ENCODE results near the gene EP300.
"Not testable (repeated sequence)": the region's sequence is repeated elsewhere in the genome, so short reads cannot be mapped to it uniquely, and the experiment has no call there.

Gene EP300

DNA sequence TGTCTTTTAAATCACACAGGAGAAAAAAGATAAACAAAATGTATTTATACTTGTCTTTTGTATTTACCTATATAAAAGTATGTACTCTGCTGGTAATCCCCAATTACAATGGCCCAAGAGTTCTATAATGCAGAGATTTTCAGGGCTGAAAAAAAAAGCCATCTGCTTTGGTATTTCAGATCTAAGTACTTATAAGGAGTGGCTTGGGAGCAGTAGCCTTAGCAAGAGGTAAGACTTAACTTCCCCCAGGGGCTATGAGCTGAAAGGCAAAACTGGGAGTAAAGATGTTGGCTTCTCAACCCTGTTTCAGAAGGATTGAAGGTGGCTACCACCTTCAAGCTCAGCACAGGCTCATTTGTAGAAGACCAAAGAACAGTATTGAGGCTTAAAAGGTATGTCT lies 35.3 kb upstream of the EP300 start:
- H3K27ac ChIP-seq (ENCODE audit: low read depth, low read length), result no peak overlapping the region
- H3K27me3 ChIP-seq (ENCODE audit: control insufficient read depth in 1 of 2, insufficient read depth in 2 of 2, low read length in 2 of 2), result no peaks in the 10 kb centered on the region
- H3K36me3 ChIP-seq (ENCODE audit: control insufficient read depth in 1 of 2, insufficient read depth in 2 of 2, low read length in 2 of 2), result no peaks in the 10 kb centered on the region

DNA sequence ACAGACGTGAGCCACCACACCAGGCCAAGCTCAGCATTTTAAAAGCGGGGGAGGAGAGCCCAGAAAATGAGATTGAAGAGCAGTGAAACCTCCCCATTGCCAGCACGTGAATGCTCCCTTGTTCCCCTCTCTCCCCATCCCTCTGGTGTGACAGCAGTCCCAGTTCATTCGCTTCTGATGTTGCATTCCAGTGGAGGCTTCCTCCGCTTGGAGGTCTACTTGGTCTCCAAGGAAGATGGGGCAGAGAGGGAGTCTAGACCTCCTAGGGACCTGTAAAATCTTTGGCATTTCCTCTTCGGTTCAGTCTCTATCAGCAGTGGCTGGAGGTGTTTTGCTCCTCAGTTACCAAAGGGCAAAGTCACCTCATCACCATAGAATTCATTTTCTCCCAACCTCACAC lies 30.2 kb upstream of the EP300 start:
- Histone ChIP-seq H3K9me3 (ENCODE audit: control insufficient read depth in 1 of 2, low read length in 2 of 2) (no peaks in the 10 kb centered on the region), H3K9ac (ENCODE audit: low read depth in 1 of 2, low read length in 2 of 2) (no peak overlapping the region), H3K27me3 (ENCODE audit: control insufficient read depth in 1 of 2, insufficient read depth in 2 of 2, low read length in 2 of 2) (no peaks in the 10 kb centered on the region), H3K4me1 (ENCODE audit: control insufficient read depth in 1 of 2, insufficient read depth in 2 of 2, low read length in 2 of 2) (no peaks in the 10 kb centered on the region), H3K36me3 (ENCODE audit: control insufficient read depth in 1 of 2, insufficient read depth in 2 of 2, low read length in 2 of 2) (no peaks in the 10 kb centered on the region), H3K4me3 (ENCODE audit: low read depth in 1 of 2, low read length in 2 of 2) (no peak overlapping the region), H3K27ac (ENCODE audit: low read depth, low read length) (no peak overlapping the region)

More for the DNA sequence above, 35.3 kb upstream of the EP300 start:
- no peak overlapping the region for H3K9ac ChIP-seq (ENCODE audit: low read depth in 1 of 2, low read length in 2 of 2)
- H3K4me1 ChIP-seq (ENCODE audit: control insufficient read depth in 1 of 2, insufficient read depth in 2 of 2, low read length in 2 of 2), result peaks cover 0 to 5% of the 10 kb centered on the region in 2 donors
- H3K9me3 ChIP-seq (ENCODE audit: control insufficient read depth in 1 of 2, low read length in 2 of 2), result no peaks in the 10 kb centered on the region
- H3K4me3 ChIP-seq (ENCODE audit: low read depth in 1 of 2, low read length in 2 of 2), result no peak overlapping the region

DNA sequence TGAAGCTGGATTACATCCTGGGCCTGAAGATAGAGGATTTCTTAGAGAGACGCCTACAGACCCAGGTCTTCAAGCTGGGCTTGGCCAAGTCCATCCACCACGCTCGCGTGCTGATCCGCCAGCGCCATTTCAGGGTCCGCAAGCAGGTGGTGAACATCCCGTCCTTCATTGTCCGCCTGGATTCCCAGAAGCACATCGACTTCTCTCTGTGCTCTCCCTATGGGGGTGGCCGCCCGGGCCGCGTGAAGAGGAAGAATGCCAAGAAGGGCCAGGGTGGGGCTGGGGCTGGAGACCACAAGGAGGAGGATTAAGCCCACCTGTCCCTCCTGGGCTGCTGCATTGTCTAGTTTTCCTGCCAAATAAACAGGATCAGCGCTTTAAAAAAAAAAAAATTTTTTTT lies 28.1 kb upstream of the EP300 start:
- not testable (repeated sequence) for H3K27ac ChIP-seq (ENCODE audit: low read depth, low read length); H3K4me1 ChIP-seq (ENCODE audit: control insufficient read depth in 1 of 2, insufficient read depth in 2 of 2, low read length in 2 of 2); H3K36me3 ChIP-seq (ENCODE audit: control insufficient read depth in 1 of 2, insufficient read depth in 2 of 2, low read length in 2 of 2); H3K27me3 ChIP-seq (ENCODE audit: control insufficient read depth in 1 of 2, insufficient read depth in 2 of 2, low read length in 2 of 2); H3K4me3 ChIP-seq (ENCODE audit: low read depth in 1 of 2, low read length in 2 of 2); H3K9me3 ChIP-seq (ENCODE audit: control insufficient read depth in 1 of 2, low read length in 2 of 2); H3K9ac ChIP-seq (ENCODE audit: low read depth in 1 of 2, low read length in 2 of 2)

DNA sequence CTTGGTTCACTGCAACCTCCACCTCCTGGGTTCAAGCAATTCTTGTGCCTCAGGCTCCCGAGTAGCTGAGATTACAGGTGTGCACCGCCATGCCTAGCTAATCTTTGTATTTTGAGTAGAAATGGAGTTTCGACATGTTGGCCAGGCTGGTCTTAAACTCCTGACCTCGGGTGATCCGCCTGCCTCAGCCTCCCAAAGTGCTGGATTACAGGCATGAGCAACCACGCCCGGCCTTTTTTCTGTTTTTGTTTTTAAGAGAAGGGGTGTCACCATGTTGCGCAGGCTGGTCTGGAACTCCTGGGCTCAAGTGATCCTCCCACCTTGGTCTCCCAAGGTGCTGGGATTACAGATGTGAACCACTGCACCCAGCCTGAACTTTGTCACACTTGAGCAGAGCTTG lies 26.1 kb upstream of the EP300 start:
- H3K27me3 ChIP-seq (ENCODE audit: control insufficient read depth in 1 of 2, insufficient read depth in 2 of 2, low read length in 2 of 2); H3K4me1 ChIP-seq (ENCODE audit: control insufficient read depth in 1 of 2, insufficient read depth in 2 of 2, low read length in 2 of 2); H3K9ac ChIP-seq (ENCODE audit: low read depth in 1 of 2, low read length in 2 of 2); H3K4me3 ChIP-seq (ENCODE audit: low read depth in 1 of 2, low read length in 2 of 2); H3K27ac ChIP-seq (ENCODE audit: low read depth, low read length); H3K9me3 ChIP-seq (ENCODE audit: control insufficient read depth in 1 of 2, low read length in 2 of 2); H3K36me3 ChIP-seq (ENCODE audit: control insufficient read depth in 1 of 2, insufficient read depth in 2 of 2, low read length in 2 of 2): not testable (repeated sequence)

DNA sequence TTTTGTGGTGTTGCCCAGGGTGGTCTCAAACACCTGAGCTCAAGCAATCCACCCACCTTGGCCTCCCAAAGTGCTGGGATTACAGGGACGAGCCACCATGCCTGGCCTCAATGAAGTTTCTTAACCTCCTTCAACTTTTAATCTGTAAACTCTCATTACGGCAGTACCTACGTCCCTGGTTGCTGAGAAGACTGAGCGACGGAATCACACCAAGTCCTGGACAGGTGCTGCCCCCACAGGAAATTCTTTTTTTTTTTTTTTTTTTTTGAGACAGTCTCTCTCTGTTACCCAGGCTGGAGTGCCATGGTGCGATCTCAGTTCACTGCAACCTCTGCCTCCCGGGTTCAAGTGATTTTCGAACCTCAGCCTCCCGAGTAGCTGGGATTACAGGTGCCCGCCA lies 24.4 kb upstream of the EP300 start:
- H3K4me3 ChIP-seq (ENCODE audit: low read depth in 1 of 2, low read length in 2 of 2); H3K27ac ChIP-seq (ENCODE audit: low read depth, low read length); H3K9me3 ChIP-seq (ENCODE audit: control insufficient read depth in 1 of 2, low read length in 2 of 2): not testable (repeated sequence)

GRCh38 chr22:41070665-41071331 lies 21.6 kb upstream of the EP300 start:
- H3K27ac ChIP-seq (ENCODE audit: low read depth, low read length), result no peak overlapping the region

More for the DNA sequence above, 24.4 kb upstream of the EP300 start:
- H3K36me3 ChIP-seq (ENCODE audit: control insufficient read depth in 1 of 2, insufficient read depth in 2 of 2, low read length in 2 of 2); H3K4me1 ChIP-seq (ENCODE audit: control insufficient read depth in 1 of 2, insufficient read depth in 2 of 2, low read length in 2 of 2); H3K27me3 ChIP-seq (ENCODE audit: control insufficient read depth in 1 of 2, insufficient read depth in 2 of 2, low read length in 2 of 2); H3K9ac ChIP-seq (ENCODE audit: low read depth in 1 of 2, low read length in 2 of 2): not testable (repeated sequence)

DNA sequence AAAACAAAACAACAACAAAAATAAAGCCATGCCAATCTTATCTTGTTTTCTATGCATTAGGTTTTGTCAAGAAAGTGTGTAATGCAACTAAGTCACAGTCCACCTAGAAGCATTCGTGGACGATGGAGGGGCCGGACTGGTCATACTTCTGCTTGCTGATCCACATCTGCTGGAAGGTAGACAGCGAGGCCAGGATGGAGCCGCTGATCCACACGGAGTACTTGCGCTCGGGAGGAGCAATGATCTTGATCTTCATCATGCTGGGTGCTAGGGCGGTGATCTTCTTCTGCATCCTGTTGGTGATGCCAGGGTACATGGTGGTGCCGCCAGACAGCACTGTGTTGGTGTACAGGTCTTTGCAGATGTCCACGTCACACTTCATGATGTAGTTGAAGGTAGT lies 18.3 kb upstream of the EP300 start:
- Histone ChIP-seq H3K27ac (ENCODE audit: low read depth, low read length) (no peak overlapping the region), H3K36me3 (ENCODE audit: control insufficient read depth in 1 of 2, insufficient read depth in 2 of 2, low read length in 2 of 2) (no peaks in the 10 kb centered on the region), H3K4me3 (ENCODE audit: low read depth in 1 of 2, low read length in 2 of 2) (no peak overlapping the region), H3K9ac (ENCODE audit: low read depth in 1 of 2, low read length in 2 of 2) (no peak overlapping the region), H3K27me3 (ENCODE audit: control insufficient read depth in 1 of 2, insufficient read depth in 2 of 2, low read length in 2 of 2) (no peaks in the 10 kb centered on the region), H3K9me3 (ENCODE audit: control insufficient read depth in 1 of 2, low read length in 2 of 2) (no peaks in the 10 kb centered on the region), H3K4me1 (ENCODE audit: control insufficient read depth in 1 of 2, insufficient read depth in 2 of 2, low read length in 2 of 2) (no peaks in the 10 kb centered on the region)

More at GRCh38 chr22:41070665-41071331, 21.6 kb upstream of the EP300 start:
- H3K9me3 ChIP-seq (ENCODE audit: control insufficient read depth in 1 of 2, low read length in 2 of 2), result no peaks in the 10 kb centered on the region
- H3K27me3 ChIP-seq (ENCODE audit: control insufficient read depth in 1 of 2, insufficient read depth in 2 of 2, low read length in 2 of 2), result no peaks in the 10 kb centered on the region
- no peak overlapping the region for H3K9ac ChIP-seq (ENCODE audit: low read depth in 1 of 2, low read length in 2 of 2)
- H3K4me3 ChIP-seq (ENCODE audit: low read depth in 1 of 2, low read length in 2 of 2), result no peak overlapping the region
- H3K4me1 ChIP-seq (ENCODE audit: control insufficient read depth in 1 of 2, insufficient read depth in 2 of 2, low read length in 2 of 2), result no peaks in the 10 kb centered on the region
- H3K36me3 ChIP-seq (ENCODE audit: control insufficient read depth in 1 of 2, insufficient read depth in 2 of 2, low read length in 2 of 2), result no peaks in the 10 kb centered on the region

GRCh38 chr22:41074466-41074865 lies 17.9 kb upstream of the EP300 start:
- Histone ChIP-seq H3K9ac (ENCODE audit: low read depth in 1 of 2, low read length in 2 of 2) (no peak overlapping the region), H3K4me1 (ENCODE audit: control insufficient read depth in 1 of 2, insufficient read depth in 2 of 2, low read length in 2 of 2) (no peaks in the 10 kb centered on the region), H3K4me3 (ENCODE audit: low read depth in 1 of 2, low read length in 2 of 2) (no peak overlapping the region), H3K36me3 (ENCODE audit: control insufficient read depth in 1 of 2, insufficient read depth in 2 of 2, low read length in 2 of 2) (no peaks in the 10 kb centered on the region), H3K27me3 (ENCODE audit: control insufficient read depth in 1 of 2, insufficient read depth in 2 of 2, low read length in 2 of 2) (no peaks in the 10 kb centered on the region), H3K27ac (ENCODE audit: low read depth, low read length) (no peak overlapping the region), H3K9me3 (ENCODE audit: control insufficient read depth in 1 of 2, low read length in 2 of 2) (no peaks in the 10 kb centered on the region)

- Histone ChIP-seq H3K9me3 (ENCODE audit: control insufficient read depth in 1 of 2, low read length in 2 of 2) (no peaks in the 10 kb centered on the region), H3K36me3 (ENCODE audit: control insufficient read depth in 1 of 2, insufficient read depth in 2 of 2, low read length in 2 of 2) (no peaks in the 10 kb centered on the region), H3K4me3 (ENCODE audit: low read depth in 1 of 2, low read length in 2 of 2) (no peak overlapping the region), H3K27ac (ENCODE audit: low read depth, low read length) (no peak overlapping the region), H3K27me3 (ENCODE audit: control insufficient read depth in 1 of 2, insufficient read depth in 2 of 2, low read length in 2 of 2) (no peaks in the 10 kb centered on the region), H3K9ac (ENCODE audit: low read depth in 1 of 2, low read length in 2 of 2) (no peak overlapping the region), H3K4me1 (ENCODE audit: control insufficient read depth in 1 of 2, insufficient read depth in 2 of 2, low read length in 2 of 2) (no peaks in the 10 kb centered on the region)
These were observed 17.3 kb upstream of the EP300 start for GRCh38 chr22:41074941-41075710.

- Histone ChIP-seq H3K27ac (ENCODE audit: low read depth, low read length) (no peak overlapping the region), H3K9me3 (ENCODE audit: control insufficient read depth in 1 of 2, low read length in 2 of 2) (no peaks in the 10 kb centered on the region), H3K9ac (ENCODE audit: low read depth in 1 of 2, low read length in 2 of 2) (no peak overlapping the region), H3K4me1 (ENCODE audit: control insufficient read depth in 1 of 2, insufficient read depth in 2 of 2, low read length in 2 of 2) (no peaks in the 10 kb centered on the region), H3K36me3 (ENCODE audit: control insufficient read depth in 1 of 2, insufficient read depth in 2 of 2, low read length in 2 of 2) (no peaks in the 10 kb centered on the region), H3K4me3 (ENCODE audit: low read depth in 1 of 2, low read length in 2 of 2) (no peak overlapping the region), H3K27me3 (ENCODE audit: control insufficient read depth in 1 of 2, insufficient read depth in 2 of 2, low read length in 2 of 2) (no peaks in the 10 kb centered on the region)
These were observed 16.4 kb upstream of the EP300 start for GRCh38 chr22:41075946-41076345.
